GM19324 (cell line): ENCODE results near the gene MAGI1.

Experiments
- ATAC-seq: cut with Tn5 transposase; IDR thresholded peaks from one replicate; pipeline ENCODE4 v1.9.1; 2021; ENCODE audit warnings: mild to moderate bottlenecking, moderate library complexity; ENCODE audit not compliant: unreplicated experiment, low FRiP score

Gene MAGI1

GRCh38 chr3:65419233-65419632, 619.5 kb downstream of the MAGI1 start:
- ATAC-seq = no peak

- no peak for ATAC-seq
Observed at GRCh38 chr3:65413891-65414290, 624.8 kb downstream of the MAGI1 start.

- no peak for ATAC-seq
Observed at GRCh38 chr3:65412588-65412987, 626.1 kb downstream of the MAGI1 start.

GRCh38 chr3:65411367-65411766, 627.4 kb downstream of the MAGI1 start:
- ATAC-seq = no peak

- ATAC-seq = no peak
Observed at GRCh38 chr3:65409176-65409569, 629.5 kb downstream of the MAGI1 start.

GRCh38 chr3:65408531-65409175, 630.1 kb downstream of the MAGI1 start:
- no peak for ATAC-seq

GRCh38 chr3:65406470-65406869, 632.2 kb downstream of the MAGI1 start:
- no peak for ATAC-seq

- ATAC-seq = no peak
Observed at GRCh38 chr3:65402597-65402996, 636.1 kb downstream of the MAGI1 start.

- ATAC-seq = no peak
Observed at GRCh38 chr3:65401359-65402305, 637.1 kb downstream of the MAGI1 start.

- no peak for ATAC-seq
Observed at GRCh38 chr3:65400899-65401298, 637.8 kb downstream of the MAGI1 start.

GRCh38 chr3:65398953-65399352, 639.8 kb downstream of the MAGI1 start:
- ATAC-seq = no peak

- no peak for ATAC-seq
Observed at GRCh38 chr3:65396078-65396477, 642.6 kb downstream of the MAGI1 start.

GRCh38 chr3:65391068-65391467, 647.6 kb downstream of the MAGI1 start:
- ATAC-seq = no peak

- no peak for ATAC-seq
Observed at GRCh38 chr3:65385805-65386204, 652.9 kb downstream of the MAGI1 start.

GRCh38 chr3:65381496-65382010, 657.2 kb downstream of the MAGI1 start:
- no peak for ATAC-seq

- no peak for ATAC-seq
Observed at GRCh38 chr3:65379223-65379622, 659.5 kb downstream of the MAGI1 start.

- no peak for ATAC-seq
Observed at GRCh38 chr3:65377637-65378036, 661.1 kb downstream of the MAGI1 start.

- ATAC-seq = no peak
Observed at GRCh38 chr3:65376426-65376825, 662.3 kb downstream of the MAGI1 start.

- no peak for ATAC-seq
Observed at GRCh38 chr3:65371053-65371452, 667.7 kb downstream of the MAGI1 start.

GRCh38 chr3:65368866-65369265, 669.9 kb downstream of the MAGI1 start:
- ATAC-seq = no peak

- ATAC-seq = no peak
Observed at GRCh38 chr3:65362688-65363087, 676.0 kb downstream of the MAGI1 start.

GRCh38 chr3:65361448-65361847, 677.3 kb downstream of the MAGI1 start:
- no peak for ATAC-seq
